HG03378 (cell line): ENCODE measurements around the gene SAMD11.

ENCODE experiments used
- ATAC-seq: cut with Tn5 transposase; IDR thresholded peaks from one replicate; pipeline ENCODE4 v1.9.1; 2021; ENCODE audit warnings: mild to moderate bottlenecking, moderate library complexity; ENCODE audit not compliant: unreplicated experiment

The SAMD11 gene

GRCh38 chr1:905071-905749 is 18.5 kb upstream of the SAMD11 start:
- no peak for ATAC-seq

DNA sequence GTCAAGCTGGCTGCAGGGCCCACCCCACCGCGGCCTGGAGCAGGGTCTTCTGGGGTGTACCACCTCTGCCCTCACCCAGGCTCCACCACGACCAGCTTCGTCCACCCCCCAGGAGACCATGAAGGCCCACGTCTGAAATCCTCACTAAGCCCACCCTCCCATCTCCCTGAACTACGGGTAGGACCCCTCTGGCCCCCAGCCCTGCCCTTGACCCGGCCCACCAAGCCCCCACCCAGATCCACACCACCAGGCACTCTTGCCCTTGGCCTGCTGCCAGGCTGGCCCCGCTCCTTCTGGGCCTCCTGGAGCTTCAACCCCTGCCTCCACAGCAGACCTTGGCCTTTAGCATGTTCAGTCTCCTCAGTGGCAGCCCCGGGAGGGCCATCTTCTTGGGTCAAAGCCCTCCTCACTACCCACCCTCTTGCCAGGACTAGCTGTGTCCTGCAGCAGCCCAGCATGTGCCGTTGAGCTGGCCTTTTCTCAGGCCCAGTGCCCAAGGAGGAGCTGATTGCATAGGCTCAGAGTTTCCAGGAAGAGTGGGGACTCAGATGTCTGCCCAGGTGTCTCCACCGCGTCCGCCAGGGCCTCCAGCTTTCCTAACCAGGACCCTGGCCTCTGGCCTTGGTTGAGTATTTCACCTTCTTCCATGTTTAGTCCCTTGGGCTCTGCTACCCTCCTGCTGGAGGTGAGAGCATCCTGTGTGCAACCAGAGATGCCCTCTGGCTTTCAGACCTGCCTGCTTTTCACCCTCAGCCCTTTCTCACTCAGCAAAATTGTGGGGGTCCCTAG is 17.7 kb upstream of the SAMD11 start:
- ATAC-seq: no peak

- no peak for ATAC-seq
These were observed 16.9 kb upstream of the SAMD11 start for GRCh38 chr1:906600-907420.

DNA sequence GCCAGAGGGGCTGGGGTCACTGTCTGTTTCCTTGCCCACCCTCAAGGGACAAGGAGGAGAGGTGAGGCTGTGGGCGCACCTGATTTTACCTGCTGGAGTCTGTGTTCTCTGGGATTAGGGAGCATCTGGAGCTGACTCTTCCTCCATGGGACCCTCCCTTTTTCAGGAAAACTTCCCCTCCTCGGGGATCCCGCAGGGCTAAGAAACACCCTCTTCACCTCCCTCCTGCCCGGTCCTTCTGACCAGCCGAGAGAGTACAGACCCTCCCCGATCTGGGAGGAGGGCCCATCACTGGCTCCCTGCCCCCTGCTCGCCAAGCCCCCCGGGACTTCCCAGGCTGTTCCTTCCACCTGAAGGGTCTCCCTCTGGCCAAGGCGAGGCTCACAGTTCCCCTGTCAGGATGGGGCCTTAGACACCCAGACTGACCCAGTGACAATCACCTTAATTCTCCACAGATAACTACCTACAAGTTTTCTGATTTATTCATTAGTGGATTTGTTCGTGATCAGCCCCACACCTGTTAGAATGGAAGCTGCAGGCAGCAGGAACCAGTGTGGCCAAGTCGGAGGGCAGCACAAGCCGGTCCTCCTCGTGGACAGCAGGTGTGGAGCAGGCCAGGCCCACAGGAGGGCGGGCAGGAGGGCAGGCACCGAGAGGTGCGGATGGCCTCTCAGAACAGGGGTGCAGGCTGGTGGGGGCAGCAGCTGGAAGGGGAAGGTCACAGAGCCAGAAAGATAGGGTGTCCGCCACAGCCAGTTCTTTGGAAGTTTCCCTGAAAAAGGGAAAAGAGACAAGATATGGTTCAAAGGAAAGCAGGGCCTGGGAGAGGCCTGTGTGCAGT is 15.9 kb upstream of the SAMD11 start:
- ATAC-seq: no peak

- ATAC-seq: no peak
These were observed 15.1 kb upstream of the SAMD11 start for GRCh38 chr1:908661-909060.

DNA sequence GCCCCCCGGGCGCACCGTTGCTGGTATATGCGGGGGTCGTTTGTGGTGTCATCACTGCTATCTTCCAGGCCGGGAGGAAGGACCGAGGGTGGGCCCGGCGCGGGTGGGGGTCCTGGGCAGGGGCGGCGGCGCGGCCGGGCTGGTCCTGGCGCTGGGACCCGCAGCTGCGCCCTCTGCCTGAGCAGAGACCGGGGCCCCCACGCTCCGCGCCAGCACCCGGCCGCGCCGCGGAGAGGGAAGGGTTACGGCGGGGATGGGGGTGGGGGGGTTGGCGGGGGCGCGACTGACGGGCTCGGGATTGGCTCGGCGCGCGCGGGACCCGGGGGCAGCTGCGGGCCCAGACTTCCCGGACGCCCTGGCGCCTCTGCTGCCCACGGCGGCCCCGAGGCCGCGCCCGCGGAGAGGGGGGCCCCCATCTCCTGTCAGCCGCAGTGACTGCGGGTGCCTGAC is 13.8 kb upstream of the SAMD11 start:
- no peak for ATAC-seq

GRCh38 chr1:910311-910880 is 13.3 kb upstream of the SAMD11 start:
- ATAC-seq: no peak

- ATAC-seq: no peak
These were observed 12.6 kb upstream of the SAMD11 start for GRCh38 chr1:910881-911721.

DNA sequence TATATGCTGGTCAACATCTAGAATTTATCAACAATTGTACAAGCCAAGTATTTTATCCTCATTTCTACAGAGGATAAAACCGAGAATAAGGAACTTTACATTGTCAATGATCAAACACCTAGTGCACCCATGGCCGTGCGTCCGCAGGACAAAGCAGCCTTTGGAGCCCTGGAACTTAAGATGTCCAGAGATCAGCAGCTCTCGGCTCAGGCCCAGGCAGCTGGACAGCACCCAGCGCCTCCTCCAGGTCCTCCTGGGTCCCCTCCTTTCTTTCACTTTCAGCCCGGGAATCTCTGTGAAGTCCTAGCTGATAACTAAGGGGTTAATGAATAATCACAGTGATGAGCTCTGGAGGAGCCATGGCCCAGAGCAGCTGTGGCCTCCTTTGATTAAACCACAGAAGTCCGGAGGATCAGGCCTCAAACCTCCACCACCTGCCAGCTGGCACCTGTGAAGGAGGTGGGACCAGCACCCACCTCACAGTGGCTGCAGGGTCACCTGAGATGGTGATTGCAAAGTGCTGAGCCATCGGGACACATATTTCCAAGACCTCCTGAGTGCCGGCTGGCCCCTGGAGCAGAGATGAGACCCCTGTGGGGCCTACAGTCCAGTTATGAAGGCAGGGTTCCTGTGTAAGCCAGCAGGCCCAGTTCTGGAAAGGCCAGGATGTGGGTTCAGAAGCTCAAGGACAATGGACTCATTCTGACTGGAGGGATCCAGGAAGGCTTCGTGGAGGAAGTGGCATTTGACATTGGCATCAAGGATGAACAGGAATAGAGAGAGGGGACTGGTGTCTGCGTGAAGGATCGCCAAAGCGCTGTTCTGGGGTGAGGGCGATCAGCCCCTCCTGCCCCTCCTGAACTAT is 11.6 kb upstream of the SAMD11 start:
- no peak for ATAC-seq

GRCh38 chr1:912740-913301 is 10.9 kb upstream of the SAMD11 start:
- no peak for ATAC-seq

- no peak for ATAC-seq
These were observed 10.1 kb upstream of the SAMD11 start for GRCh38 chr1:913491-914130.

DNA sequence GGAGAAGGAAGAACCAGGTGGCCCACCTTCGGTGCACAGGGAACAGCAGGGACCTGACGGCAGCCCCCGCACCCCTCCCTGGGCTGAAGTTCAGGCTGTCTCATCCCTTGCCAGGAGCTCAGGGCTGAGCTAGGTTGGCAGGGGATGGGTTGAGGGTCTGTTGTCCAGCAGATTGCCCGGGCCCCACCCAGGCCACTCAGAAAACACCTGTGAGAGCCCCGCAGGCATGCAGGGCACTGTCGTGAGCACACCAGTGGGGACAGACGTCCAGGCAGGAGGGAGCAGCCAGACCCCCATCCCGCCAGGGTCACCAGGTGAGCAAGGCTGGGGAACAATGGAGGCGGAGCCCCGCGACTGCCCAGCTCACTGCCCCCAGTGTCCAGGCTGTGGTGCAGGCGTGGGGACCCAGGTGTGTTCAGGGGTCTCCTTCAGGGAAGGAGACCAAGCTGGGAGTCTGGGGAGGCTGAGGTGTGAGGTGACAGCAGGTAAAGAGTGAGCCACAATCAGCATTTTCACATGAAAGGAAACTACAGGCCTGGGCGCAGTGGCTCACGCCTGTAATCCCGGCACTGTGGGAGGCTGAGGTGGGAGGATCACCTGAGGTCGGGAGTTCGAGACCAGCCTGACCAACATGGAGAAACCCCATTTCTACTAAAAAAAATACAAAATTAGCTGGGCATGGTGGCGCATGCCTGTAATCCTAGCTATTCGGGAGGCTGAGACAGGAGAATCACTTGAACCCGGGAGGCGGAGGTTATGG is 9.4 kb upstream of the SAMD11 start:
- ATAC-seq: no peak

DNA sequence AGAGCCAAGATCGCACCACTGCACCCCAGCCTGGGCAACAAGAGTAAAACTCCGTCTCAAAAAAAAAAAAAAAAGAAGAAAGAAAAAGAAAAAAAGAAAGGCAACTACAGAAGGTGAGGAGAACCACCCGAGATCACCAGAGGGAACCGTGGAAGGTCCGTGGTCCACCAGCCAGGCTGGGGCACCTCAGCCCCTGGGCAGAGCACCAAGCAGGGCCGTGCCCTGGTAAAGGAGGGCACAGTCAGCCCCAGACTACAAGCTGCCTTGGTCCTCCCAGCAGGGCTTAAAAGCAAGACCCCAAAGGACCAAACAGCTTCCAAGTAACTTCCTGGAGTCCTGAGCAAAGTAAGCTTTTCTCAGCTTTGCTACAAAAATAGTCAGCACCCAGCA is 8.8 kb upstream of the SAMD11 start:
- ATAC-seq: no peak

DNA sequence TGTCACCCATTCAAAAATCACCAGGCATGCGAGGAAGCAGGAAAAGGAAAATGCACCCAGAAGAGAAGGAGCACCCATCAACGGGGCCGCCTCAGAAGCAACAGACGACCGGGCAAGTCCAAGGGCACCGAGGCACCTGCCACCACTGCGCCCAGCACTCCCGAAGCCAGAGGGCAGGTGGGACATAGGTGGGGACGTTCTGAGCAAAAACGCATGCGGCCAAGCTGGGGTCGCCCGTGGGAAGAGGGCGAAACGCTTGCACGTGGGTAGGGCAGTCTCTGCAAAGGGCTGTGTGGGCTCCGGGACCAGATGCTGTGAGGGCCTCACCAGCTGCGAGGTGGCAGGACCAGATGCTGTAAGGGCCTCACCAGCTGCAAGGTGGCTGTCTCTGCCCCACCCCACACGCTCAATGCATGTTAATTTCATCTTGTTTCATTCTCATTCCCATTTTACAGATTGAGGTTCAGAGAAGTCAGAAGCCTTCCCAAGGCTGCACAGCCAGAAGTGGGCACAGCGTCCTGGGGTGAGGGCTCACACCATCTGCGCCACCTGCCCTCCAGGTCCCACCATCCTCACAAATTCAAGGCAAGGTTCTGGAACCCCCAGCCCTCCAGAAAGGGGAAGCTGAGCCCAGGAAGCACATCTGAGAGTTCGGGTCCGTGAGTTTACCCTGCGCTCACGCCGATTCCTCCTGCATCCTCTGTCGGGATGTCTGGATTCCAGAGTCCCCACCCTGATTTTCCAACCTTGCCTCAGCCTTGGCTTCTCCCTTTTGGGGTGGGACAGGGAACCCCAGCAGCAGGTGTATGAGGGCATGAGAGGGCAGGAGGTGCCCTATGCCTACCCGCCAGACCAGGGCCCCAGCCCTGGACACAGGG is 8.2 kb upstream of the SAMD11 start:
- ATAC-seq: no peak

DNA sequence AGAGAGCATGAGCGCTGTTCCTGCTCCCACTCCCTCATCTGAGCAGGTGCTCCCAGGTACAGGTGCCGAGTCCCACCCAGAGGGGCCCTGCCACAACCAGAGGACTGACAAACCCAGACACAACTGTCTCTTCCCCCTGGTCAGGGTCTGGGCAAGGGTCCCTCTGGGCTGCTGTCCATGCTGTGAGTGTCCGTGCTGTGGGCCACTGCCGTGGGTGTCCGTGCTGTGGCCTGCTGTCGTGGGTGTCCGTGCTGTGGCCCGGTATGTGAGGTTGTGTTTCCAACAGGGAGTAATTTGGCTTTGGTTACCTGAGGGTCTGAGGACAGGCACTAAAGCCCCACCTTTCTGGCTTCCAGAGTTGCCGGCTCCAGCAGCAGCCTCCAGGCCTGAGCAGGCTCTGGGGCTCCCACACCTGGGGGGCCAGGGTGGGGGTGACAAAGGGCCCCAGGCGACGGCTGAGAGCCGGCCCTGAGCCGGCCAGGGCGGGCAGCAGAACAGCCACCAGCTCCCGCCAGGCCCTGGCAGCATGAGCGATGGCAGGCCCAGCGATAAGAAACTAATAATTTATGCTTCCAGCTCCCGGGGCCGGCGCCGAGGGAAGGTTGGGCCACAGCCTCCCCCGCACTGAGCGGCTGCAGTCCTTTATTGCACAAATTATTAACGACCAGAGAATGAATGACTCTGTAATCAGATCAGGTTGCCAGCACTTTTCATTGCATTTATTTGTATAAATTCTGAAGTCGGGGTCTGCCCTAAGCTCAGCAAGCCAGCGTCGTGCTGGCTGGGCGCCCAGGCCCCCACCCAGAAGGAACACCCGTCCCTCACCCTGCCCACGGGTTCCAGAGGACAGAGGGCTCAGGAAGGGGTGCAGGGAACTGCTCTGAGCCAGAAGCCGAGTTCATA is 7.3 kb upstream of the SAMD11 start:
- no peak for ATAC-seq
